GM23338 (cell line): ENCODE data around the gene MSANTD7. TPM values are rescaled to one million over a fixed set of nuclear protein-coding genes. Genes with fewer than 3 reads are reported as not detected.

ENCODE experiments used
- ATAC-seq: fragments of 200-7000 bp; cut with Tn5 transposase; 3 replicates; pipeline ENCODE4 v1.9.1; 2020
- DNase-seq: peaks from one replicate; pipeline ENCODE4 v3.0.0-alpha.2; 2015; ENCODE audit warnings: low spot score
- H2AFZ ChIP-seq: fragments of 200-600 bp; sonication (generic); 2 replicates; pipeline ENCODE4 v1.8.0; 2016; ENCODE audit warnings: antibody characterized with exemption, mild to moderate bottlenecking, moderate library complexity
- H3F3A ChIP-seq: fragments of 200-600 bp; sonication (generic); replicated peaks from 2 replicates; pipeline ENCODE4 v1.8.0; 2017; ENCODE audit warnings: antibody characterized with exemption, mixed run types, low read depth
- H3K27ac ChIP-seq: fragments of 200-600 bp; sonication (generic); 2 replicates; pipeline ENCODE4 v1.6.1; 2016; ENCODE audit warnings: low read depth
- H3K27me3 ChIP-seq: fragments of 200-600 bp; sonication (generic); 2 replicates; pipeline ENCODE4 v1.8.0; 2016; ENCODE audit warnings: mild to moderate bottlenecking, mixed run types, moderate library complexity; ENCODE audit not compliant: insufficient read depth
- H3K36me3 ChIP-seq: fragments of 200-600 bp; sonication (generic); 2 replicates; pipeline ENCODE4 v1.8.0; 2016; ENCODE audit warnings: mild to moderate bottlenecking; ENCODE audit not compliant: insufficient read depth
- H3K4me1 ChIP-seq: fragments of 200-600 bp; sonication (generic); 2 replicates; pipeline ENCODE4 v1.8.0; 2016; ENCODE audit warnings: mild to moderate bottlenecking, moderate library complexity; ENCODE audit not compliant: insufficient read depth
- H3K4me2 ChIP-seq: fragments of 200-600 bp; sonication (generic); 2 replicates; pipeline ENCODE4 v1.7.1; 2017; ENCODE audit warnings: mixed run types
- H3K4me3 ChIP-seq: fragments of 200-600 bp; sonication (generic); 2 replicates; pipeline ENCODE4 v1.6.1; 2016; ENCODE audit warnings: mixed run types
- H3K79me2 ChIP-seq: fragments of 200-600 bp; sonication (generic); replicated peaks from 2 replicates; pipeline ENCODE4 v1.8.0; 2017; ENCODE audit warnings: mild to moderate bottlenecking; ENCODE audit not compliant: insufficient read depth
- H3K9me2 ChIP-seq: fragments of 200-600 bp; sonication (generic); 2 replicates; pipeline ENCODE4 v1.8.0; 2017; ENCODE audit not compliant: insufficient read depth
- H4K20me1 ChIP-seq: fragments of 200-600 bp; sonication (generic); replicated peaks from 2 replicates; pipeline ENCODE4 v1.8.0; 2017; ENCODE audit warnings: mild to moderate bottlenecking; ENCODE audit not compliant: insufficient read depth
- H3K27ac Mint-ChIP-seq: 2 replicates; pipeline ENCODE4 v1.8.0; 2020; ENCODE audit warnings: inconsistent platforms, mild to moderate bottlenecking, moderate library complexity, mixed read lengths
- H3K27me3 Mint-ChIP-seq: 3 replicates; pipeline ENCODE4 v1.8.0; 2022; ENCODE audit warnings: low read depth, mild to moderate bottlenecking, moderate library complexity, mixed read lengths, inconsistent platforms; ENCODE audit not compliant: insufficient read depth, poor library complexity
- H3K36me3 Mint-ChIP-seq: 3 replicates; pipeline ENCODE4 v1.8.0; 2021; ENCODE audit warnings: low read depth, mild to moderate bottlenecking, inconsistent platforms, moderate library complexity, mixed read lengths
- H3K4me1 Mint-ChIP-seq: 3 replicates; pipeline ENCODE4 v1.8.0; 2020; ENCODE audit warnings: mild to moderate bottlenecking, inconsistent platforms, mixed read lengths
- H3K4me3 Mint-ChIP-seq: 3 replicates; pipeline ENCODE4 v1.8.0; 2021; ENCODE audit warnings: moderate library complexity, mild to moderate bottlenecking, inconsistent platforms, mixed read lengths
- H3K9me3 Mint-ChIP-seq: 3 replicates; pipeline ENCODE4 v1.8.0; 2020; ENCODE audit warnings: moderate library complexity, mild to moderate bottlenecking, inconsistent platforms, mixed read lengths
- CREB1 ChIP-seq: fragments of 250-450 bp; sonication (Bioruptor Pico); IDR thresholded peaks from 2 replicates; pipeline ENCODE4 v1.5.0; 2020; ENCODE audit warnings: low read depth, mild to moderate bottlenecking, moderate library complexity
- ETS1 ChIP-seq: IDR thresholded peaks from 2 replicates; pipeline ENCODE4 v1.6.1; 2016; ENCODE audit warnings: antibody characterized with exemption
- EZH2 ChIP-seq: fragments of 200-600 bp; sonication (generic); IDR thresholded peaks from one replicate; pipeline ENCODE4 v1.8.0; 2017; ENCODE audit warnings: antibody characterized with exemption, mild to moderate bottlenecking, low read depth; ENCODE audit not compliant: unreplicated experiment
- EZH2phosphoT487 ChIP-seq: fragments of 200-600 bp; sonication (generic); IDR thresholded peaks from one replicate; pipeline ENCODE4 v1.8.1; 2018; ENCODE audit warnings: antibody characterized with exemption; ENCODE audit not compliant: unreplicated experiment
- JUNB ChIP-seq: IDR thresholded peaks from one replicate; pipeline ENCODE4 v1.6.1; 2016; ENCODE audit warnings: antibody characterized with exemption; ENCODE audit not compliant: unreplicated experiment
- NANOG ChIP-seq: IDR thresholded peaks from 2 replicates; pipeline ENCODE4 v1.6.1; 2016; ENCODE audit warnings: antibody characterized with exemption, borderline replicate concordance
- POLR2AphosphoS5 ChIP-seq: IDR thresholded peaks from 2 replicates; pipeline ENCODE4 v1.6.1; 2016; ENCODE audit warnings: antibody characterized with exemption, low read depth
- STAT1 ChIP-seq: IDR thresholded peaks from one replicate; pipeline ENCODE4 v1.6.1; 2016; ENCODE audit warnings: antibody characterized with exemption; ENCODE audit not compliant: unreplicated experiment
- ZNF114 ChIP-seq: fragments of 250-450 bp; sonication (Bioruptor Pico); IDR thresholded peaks from 2 replicates; pipeline ENCODE4 v1.5.0; 2020; ENCODE audit warnings: mild to moderate bottlenecking, moderate library complexity
- ZNF331 ChIP-seq: fragments of 250-450 bp; sonication (Bioruptor Pico); IDR thresholded peaks from 2 replicates; pipeline ENCODE4 v1.5.0; 2020; ENCODE audit warnings: low read depth, mild to moderate bottlenecking, moderate library complexity
- ZNF462 ChIP-seq: fragments of 250-450 bp; sonication (Bioruptor Pico); IDR thresholded peaks from 2 replicates; pipeline ENCODE4 v1.5.0; 2020; ENCODE audit warnings: mild to moderate bottlenecking, moderate library complexity
- polyA plus RNA-seq: library from polyadenylated mRNA; unstranded; fragments of >200 nt; fragmentation: Nextera tagmentation; extraction: Ambion mirVana; gene quantifications from 2 replicates; pipeline ENCODE4 v1.2.1, GENCODE V29; 2016
- total RNA-seq: library from RNA; depleted of rRNA; stranded (reverse); fragments of >200 nt; shearing (Covaris generic); gene quantifications from 2 replicates; pipeline ENCODE4 v1.2.3, GENCODE V29; 2014
- TF ChIP-seq, protein P1 (sequence below): IDR thresholded peaks from one replicate; pipeline ENCODE4 v1.6.1; 2018; ENCODE audit warnings: antibody characterized with exemption; ENCODE audit not compliant: unreplicated experiment

MSANTD7 gene
- total and polyA plus RNA-seq, 2 experiments from 2014 or later, result 5.3 to 19.8 TPM

GRCh38 chr10:14855453-14855852 lies 17.3 kb downstream of the MSANTD7 start (continued):
- TF ChIP-seq ETS1, result no peak
- TF ChIP-seq ZNF114, result no peak
- TF ChIP-seq EZH2phosphoT487, result no peak

DNA sequence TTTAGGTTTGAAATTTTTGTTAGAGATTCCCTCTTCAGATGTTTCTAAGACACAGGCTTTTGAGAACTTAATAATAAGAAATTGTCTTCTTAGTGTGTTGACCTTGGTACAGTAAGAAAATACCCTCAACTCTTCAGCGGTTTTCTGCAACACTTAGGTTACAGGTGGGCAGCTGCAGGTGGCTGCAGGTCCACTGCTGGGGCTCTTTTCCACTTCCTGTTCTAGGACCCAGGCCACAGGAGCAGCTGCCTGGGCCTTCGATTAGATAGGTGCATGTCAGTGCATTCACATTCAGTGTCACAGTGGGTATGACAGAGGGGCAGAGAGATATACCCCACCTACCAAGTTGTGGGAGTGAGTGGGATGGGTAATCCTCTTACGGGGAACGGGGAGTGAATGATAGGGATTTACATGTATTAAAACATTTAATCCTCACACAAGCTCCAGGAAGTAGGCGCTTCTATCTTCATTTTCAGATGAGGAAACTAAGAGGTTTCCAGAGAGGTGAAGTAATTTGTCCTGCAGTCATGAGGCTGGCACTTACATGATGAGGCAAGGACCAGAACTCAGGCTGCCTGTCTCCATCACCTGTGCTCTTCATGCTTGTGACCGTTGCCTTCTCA lies 20.3 kb downstream of the MSANTD7 start:
- H3K27ac Mint-ChIP-seq, result no peak overlapping the region
- peaks cover 2% of the 10 kb centered on the region for H3K27me3 Mint-ChIP-seq
- TF ChIP-seq, protein P1, sequence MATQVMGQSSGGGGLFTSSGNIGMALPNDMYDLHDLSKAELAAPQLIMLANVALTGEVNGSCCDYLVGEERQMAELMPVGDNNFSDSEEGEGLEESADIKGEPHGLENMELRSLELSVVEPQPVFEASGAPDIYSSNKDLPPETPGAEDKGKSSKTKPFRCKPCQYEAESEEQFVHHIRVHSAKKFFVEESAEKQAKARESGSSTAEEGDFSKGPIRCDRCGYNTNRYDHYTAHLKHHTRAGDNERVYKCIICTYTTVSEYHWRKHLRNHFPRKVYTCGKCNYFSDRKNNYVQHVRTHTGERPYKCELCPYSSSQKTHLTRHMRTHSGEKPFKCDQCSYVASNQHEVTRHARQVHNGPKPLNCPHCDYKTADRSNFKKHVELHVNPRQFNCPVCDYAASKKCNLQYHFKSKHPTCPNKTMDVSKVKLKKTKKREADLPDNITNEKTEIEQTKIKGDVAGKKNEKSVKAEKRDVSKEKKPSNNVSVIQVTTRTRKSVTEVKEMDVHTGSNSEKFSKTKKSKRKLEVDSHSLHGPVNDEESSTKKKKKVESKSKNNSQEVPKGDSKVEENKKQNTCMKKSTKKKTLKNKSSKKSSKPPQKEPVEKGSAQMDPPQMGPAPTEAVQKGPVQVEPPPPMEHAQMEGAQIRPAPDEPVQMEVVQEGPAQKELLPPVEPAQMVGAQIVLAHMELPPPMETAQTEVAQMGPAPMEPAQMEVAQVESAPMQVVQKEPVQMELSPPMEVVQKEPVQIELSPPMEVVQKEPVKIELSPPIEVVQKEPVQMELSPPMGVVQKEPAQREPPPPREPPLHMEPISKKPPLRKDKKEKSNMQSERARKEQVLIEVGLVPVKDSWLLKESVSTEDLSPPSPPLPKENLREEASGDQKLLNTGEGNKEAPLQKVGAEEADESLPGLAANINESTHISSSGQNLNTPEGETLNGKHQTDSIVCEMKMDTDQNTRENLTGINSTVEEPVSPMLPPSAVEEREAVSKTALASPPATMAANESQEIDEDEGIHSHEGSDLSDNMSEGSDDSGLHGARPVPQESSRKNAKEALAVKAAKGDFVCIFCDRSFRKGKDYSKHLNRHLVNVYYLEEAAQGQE, result no peak
- TF ChIP-seq ZNF462, result no peak
- no peak for TF ChIP-seq CREB1 (CRISPR knock-in tag)
- TF ChIP-seq JUNB, result no peak
- no peak for TF ChIP-seq EZH2phosphoT487
- TF ChIP-seq ZNF331 (CRISPR knock-in tag), result no peak
- no peak for TF ChIP-seq NANOG
- no peak for TF ChIP-seq EZH2
- TF ChIP-seq ETS1, result no peak
- no peak for TF ChIP-seq STAT1
- TF ChIP-seq POLR2AphosphoS5, result no peak
- Histone ChIP-seq H3K79me2 (no peaks in the 10 kb centered on the region), H2AFZ (no peak overlapping the region), H3K4me1 (no peaks in the 10 kb centered on the region), H3K27me3 (no peaks in the 10 kb centered on the region), H3F3A (no peaks in the 10 kb centered on the region), H3K9me2 (no peaks in the 10 kb centered on the region), H3K4me3 (no peak overlapping the region), H3K36me3 (no peaks in the 10 kb centered on the region; the same call in 1 of the 2 replicates), H3K27ac (no peak overlapping the region), H3K4me2 (no peak overlapping the region), H4K20me1 (no peaks in the 10 kb centered on the region)
- peaks cover 35% of the 10 kb centered on the region for H3K36me3 Mint-ChIP-seq
- H3K4me1 Mint-ChIP-seq, result no peaks in the 10 kb centered on the region
- H3K9me3 Mint-ChIP-seq, result no peaks in the 10 kb centered on the region; the same call in 2 of the 3 replicates
- no peak for ATAC-seq
- no peak for DNase-seq
- H3K4me3 Mint-ChIP-seq, result no peak overlapping the region
